GM19468 (cell line): ENCODE data around the gene DMXL1.
"Not testable (repeated sequence)": the region's sequence is repeated elsewhere in the genome, so short reads cannot be mapped to it uniquely, and the experiment has no call there.

ENCODE experiments used
- ATAC-seq: cut with Tn5 transposase; IDR thresholded peaks from one replicate; pipeline ENCODE4 v1.9.1; 2021; ENCODE audit warnings: mild to moderate bottlenecking, moderate library complexity, moderate number of reproducible peaks; ENCODE audit not compliant: unreplicated experiment; ENCODE audit errors: extremely low read depth

The DMXL1 gene

DNA sequence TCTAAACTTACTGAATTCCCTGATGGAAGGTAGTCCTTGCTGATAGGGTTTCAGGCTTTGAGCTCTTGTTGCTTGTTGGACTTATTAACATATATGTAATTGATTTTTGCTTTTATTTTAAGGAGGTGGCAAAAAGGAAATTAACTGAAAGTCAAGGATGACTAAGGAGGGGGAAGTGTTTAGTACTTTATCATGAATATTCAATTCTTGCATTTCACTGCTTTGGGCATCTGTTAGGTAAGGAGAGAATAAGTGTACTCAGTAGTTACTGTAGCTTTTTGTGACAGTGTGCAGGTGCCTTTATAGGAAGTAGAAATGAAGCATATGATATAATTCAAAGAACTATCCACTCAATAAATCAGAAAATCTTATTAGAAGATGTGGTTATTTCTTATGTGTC is 47.1 kb downstream of the DMXL1 start:
- no peak for ATAC-seq

DNA sequence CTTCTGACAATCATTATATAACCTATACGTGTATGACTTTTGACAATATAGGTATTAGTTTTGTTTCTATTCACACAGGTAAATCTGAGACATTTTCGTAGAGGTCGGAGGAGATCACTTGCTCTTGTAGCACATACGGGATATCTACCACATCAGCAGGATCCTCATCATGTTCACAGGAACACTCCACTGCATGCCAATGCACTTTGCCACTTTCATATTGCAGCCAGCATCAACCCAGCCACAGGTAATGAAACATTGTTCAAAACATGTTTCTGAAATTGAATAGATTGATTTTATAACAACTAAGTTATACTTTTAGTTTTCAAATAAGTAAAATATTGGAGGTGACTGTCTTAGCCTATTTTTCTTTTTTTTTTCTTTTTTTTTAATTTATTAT is 50.0 kb downstream of the DMXL1 start:
- no peak for ATAC-seq

DNA sequence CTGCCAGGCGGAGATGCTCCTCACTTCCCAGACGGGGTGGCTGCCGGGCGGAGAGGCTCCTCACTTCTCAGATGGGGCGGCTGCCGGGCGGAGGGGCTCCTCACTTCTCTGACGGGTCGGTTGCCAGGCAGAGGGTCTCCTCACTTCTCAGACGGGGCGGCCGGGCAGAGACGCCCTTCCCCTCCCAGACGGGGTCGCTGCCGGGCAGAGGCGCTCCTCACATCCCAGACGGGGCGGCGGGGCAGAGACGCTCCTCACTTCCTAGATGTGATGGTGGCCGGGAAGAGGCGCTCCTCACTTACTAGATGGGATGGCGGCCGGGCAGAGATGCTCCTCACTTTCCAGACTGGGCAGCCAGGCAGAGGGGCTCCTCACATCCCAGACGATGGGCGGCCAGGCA is 51.6 kb downstream of the DMXL1 start:
- ATAC-seq = not testable (repeated sequence)

DNA sequence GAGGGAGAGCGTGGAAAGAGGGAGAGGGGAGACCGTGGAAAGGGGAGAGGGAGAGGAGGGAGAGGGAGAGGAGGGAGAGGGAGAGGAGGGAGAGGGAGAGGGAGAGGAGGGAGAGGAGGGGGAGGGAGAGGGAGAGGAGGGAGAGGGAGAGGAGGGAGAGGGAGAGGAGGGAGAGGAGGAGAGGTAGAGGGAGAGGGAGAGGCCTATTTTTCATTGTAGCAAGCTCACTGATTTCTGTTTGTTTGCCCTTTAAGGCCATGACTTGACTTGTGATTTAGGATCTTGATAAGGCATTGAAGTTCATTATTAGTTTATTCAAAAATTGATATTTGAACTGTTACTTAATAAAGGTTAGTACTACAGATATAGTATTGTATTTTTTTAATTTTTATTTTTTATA is 52.4 kb downstream of the DMXL1 start:
- no peak for ATAC-seq

DNA sequence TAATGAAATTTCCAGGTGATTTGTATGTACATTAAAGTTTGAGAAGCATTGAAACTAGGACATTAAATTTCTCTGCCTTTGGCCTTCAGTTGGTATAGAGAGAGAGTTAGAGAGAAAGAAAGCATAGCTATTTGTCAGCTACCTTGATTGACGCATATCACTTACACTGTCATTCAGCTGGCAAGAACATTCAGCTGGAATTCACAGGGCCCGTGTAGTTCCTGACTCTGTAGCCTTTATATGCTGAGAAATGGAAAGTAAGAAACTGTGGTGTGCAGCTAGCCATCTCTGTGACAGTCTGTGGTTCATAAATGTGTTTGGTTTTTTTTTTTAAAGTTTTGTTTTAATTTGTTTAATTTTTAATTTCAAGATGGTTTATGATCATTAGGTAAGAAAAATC is 58.9 kb downstream of the DMXL1 start:
- no peak for ATAC-seq

DNA sequence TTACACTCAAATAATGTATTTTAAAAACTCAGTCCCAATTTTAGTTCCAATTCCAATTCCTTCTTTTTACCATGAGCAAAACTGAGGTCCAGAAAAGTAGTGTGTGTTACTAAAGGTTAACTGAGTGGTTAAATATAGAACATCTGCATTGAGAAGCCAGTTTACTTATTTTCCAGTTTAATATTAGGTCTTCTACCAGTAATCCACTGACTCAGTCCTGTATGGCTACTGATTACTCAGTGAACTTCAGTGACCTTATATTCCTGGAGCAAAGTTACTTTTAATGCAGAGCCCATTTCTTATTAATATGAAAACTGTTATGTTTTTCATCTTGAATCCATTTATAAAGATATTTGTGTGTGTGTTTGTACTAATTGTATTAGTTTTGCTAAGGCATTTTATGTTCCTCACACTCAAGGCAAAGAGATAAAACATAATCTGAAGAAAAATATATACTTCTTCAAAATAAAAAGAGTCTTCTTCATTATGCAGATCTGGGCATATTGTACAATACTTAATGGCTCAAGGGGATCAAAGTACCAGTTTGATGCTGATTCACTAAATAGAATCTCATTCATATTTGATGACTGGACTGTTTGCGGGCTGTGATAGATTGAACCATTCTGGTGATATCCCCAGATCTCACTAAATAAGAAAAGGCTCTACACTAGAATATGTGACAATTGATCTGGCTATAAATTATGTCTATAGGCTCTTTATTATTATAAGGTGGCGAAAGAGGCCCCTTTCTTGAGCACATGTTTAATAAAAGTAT is 60.8 kb downstream of the DMXL1 start:
- ATAC-seq = no peak

DNA sequence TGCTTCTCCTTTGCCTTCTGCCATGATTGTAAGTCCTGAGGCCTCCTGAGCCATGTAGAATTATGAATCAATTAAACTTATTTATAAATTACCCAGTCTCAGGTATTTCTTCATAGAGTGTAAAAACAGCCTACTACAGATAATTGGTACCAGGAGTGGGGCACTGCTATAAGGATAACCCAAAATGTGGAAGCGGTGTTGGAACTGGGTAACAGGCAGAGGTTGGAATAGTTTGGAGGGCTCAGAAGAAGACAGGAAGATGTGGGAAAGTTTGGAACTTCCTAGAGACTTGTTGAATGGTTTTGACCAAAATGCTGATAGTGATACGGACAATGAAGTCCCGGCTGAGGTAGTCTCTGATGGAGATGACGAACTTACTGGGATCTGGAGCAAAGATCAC is 64.9 kb downstream of the DMXL1 start:
- not testable (repeated sequence) for ATAC-seq

DNA sequence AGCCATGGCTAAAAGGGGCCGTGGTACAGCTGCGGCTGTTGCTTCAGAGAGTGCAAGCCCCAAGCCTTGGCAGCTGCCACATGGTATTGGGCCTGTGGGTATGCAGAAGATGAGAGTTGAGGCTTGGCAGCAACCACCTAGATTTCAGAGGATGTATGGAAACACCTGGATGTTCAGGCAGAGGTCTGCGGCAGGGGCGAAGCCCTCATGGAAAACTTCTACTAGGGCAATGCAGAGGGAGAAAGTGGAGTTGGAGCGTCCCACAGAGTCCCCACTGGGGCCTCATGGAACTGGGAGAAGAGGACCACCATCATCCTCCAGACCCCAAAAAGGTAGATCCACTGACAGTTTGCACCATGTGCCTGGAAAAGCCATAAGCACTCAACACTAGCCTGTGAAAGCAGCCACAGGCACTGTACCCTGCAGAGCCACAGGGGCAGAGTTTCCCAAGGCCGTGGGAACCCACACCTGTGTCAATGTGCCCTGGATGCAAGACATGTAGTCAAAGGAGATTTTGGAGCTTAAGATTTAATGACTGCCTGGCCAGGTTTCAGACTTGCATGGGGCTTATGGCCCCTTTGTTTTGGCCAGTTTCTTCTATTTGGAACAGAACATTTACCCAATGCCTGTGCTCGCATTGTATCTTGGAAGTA is 65.9 kb downstream of the DMXL1 start:
- ATAC-seq = no peak

DNA sequence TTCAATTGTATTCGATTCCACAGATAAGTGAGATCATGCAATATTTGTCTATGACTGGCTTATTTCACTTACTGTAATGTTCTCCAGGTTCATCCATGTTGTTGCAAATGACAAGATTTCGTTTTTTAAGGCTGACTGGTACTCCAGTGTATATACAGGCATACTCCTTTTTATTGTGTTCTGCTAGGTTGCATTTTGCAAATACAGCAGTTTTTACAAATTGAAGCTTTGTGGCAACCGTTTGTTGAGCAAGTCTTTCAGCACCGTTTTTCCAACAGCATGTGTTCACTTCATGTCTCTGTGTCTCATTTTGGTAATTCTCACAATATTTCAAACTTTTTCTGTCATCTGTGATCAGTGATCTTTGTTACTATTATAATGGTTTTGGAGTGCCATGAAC is 82.7 kb downstream of the DMXL1 start:
- no peak for ATAC-seq

DNA sequence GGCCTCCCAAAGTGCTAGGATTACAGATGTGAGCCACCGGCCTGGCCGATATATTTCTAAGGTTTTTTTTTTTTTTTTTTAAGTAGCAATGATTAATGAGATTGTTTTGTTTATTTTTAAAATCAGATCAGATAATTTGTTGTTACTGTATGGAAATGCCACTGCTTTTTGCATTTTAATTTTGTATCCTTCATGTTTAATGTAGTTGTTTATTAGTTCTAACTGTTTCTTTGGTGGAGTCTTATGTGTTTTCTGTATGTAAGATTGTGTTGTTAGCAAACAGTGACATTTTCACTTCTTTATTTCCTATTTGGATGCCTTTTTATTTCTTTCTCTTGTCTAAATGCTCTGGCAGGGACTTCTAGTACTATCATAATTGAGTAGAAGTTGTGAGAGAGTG is 87.3 kb downstream of the DMXL1 start:
- no peak for ATAC-seq

DNA sequence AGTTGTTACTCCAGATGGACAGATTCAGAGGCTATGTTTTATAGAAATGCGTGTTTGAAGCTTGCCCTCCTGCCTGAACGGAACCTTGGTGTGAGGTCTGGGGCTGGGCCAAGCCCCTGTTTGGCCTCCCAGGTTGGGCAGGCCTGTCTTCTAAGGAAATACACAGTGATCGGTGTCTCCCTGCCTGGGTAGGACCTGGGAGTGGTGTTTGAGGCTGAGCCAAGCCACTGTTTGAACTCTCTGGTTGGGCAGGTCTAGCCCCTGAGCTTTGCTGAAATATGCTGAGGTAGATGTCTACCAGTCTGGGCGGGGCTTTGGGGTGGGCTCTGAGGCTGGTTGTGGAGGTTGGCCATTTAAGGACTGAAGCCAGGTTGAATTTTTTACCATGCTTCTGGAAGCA is 90.5 kb downstream of the DMXL1 start:
- no peak for ATAC-seq

DNA sequence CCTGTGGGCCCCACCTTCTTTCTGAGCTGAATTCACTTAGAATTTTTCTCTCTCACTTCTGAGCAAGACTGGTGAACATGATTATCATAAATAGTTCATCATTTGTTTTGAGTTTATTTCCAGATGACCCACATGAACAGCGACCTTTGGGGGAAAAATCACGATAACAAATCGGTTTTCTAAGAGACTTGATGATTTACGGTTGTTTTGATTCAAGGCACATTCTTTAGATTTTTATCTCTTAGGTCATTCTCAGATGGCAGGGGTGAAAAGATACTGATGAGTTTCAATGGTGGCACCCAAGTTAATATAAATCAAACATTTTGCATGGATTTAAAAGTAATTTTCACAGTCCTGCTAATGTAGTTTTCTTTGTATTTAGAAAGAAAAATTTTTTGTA is 95.1 kb downstream of the DMXL1 start:
- ATAC-seq = no peak

DNA sequence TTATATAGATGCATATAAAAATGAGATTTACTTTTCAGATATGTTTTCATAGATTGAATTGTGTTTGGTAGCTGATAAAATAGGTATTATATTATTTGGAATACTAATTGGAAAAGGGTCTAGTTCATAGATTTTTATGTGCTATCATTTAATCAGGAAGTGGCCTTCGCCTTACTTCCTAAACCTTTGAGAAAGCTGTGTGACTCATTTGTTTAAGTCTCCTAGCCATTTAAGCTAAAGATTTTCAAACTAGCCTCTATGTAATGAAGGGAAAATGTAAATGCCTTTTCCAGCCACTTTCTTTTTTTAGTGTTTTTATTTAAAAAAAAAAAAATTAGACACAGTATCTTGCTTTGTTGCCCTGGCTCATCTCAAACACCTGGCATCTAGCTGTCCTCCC is 97.5 kb downstream of the DMXL1 start:
- ATAC-seq = no peak

DNA sequence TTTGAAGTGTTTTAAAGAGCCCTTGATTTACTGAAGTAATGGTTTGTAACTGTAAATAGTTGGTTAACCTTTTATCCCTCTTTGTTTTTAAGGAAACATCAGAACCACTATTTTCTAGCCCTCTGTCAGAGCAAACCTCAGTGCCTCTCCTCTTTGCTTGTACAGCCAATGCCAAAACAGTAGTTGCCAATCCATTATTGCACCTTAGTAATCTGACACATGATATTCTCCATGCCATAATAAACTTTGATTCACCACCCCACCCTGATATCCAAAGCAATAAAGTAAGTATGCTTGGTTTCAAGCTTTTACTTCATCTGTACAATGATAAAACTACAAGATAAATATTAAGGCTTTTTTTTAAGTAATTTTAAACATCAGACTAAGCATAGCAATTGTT is 100.8 kb downstream of the DMXL1 start:
- no peak for ATAC-seq

DNA sequence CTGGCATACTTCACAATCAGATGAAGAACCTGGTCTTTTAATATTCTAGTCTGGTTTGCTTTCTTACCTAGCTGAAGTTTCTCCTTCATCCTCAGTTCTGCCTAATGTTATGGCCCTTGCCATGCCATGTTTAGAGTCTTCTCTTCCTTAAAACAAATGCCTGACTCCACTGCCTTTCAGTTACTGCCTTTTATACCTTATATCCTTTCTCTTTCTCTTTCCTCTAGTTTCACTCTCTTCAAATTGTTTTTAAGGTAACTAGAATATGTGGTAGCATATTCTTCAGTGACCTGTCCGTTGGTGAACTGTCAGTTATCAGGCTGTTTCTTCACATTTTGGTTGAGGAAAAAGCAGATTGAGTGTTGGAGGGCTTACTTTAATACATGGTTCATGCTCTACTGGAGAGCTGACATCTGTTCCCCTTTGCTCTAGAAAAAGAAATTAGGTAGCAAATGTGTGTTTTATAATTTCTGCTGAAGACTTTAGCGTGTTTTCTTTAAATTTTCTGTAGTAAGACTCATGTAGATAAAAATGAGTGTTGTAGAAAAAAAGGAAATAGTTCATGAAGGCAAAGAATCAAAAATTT is 103.8 kb downstream of the DMXL1 start:
- no peak for ATAC-seq

DNA sequence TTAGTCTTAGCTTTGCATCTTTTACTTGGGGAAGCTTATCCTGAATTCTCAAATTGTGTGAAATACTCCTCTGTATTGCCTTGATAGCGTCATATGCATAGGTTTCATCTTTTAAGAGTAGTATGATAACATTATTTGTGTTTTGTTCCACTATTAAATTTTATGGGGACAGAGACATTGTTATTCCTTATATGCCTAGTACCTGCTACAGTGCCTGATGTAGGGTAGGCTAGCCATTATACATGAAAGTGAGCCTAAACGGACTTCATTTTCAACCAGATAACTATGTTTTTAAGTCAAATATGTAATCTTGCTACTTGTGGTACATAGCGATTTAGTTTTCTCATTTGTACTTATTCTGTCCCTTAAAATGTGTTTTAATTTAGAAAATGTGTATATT is 105.9 kb downstream of the DMXL1 start:
- no peak for ATAC-seq

DNA sequence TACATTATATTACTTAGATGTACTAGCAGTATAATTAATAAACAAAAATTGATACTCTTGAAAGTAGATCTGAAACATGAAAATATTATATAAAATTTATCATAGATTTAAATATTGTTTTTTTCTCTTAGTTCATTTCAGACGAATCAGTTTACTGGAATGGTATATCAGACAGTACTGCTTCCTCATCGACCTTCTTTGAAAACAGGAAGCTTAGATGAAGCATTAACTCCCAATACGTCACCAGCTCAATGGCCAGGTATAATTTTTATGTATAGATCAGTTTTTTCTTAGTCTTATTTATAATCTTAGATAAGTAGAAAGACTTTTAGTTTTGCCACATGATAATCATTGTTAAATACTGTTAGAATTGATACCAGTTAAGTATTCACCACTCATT is 106.3 kb downstream of the DMXL1 start:
- ATAC-seq = no peak

DNA sequence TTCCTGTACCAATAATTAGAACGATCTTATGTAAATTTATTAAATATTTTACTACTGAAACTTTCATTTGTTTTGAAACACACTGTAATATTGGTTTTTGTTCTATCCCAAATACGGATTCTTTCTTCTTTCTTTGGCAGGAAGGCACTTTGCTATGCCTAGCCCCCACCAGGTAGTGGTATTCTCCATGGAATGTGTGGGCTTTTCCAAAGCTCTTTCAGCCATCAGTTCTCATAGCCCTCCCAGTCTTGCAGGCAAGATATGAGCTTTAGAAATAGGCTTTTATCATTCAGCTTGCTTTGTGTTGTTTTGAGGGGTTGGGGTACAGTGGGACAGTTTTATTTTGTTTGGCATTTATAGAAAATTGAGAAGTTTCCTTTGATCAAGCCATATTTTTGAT is 107.5 kb downstream of the DMXL1 start:
- no peak for ATAC-seq

DNA sequence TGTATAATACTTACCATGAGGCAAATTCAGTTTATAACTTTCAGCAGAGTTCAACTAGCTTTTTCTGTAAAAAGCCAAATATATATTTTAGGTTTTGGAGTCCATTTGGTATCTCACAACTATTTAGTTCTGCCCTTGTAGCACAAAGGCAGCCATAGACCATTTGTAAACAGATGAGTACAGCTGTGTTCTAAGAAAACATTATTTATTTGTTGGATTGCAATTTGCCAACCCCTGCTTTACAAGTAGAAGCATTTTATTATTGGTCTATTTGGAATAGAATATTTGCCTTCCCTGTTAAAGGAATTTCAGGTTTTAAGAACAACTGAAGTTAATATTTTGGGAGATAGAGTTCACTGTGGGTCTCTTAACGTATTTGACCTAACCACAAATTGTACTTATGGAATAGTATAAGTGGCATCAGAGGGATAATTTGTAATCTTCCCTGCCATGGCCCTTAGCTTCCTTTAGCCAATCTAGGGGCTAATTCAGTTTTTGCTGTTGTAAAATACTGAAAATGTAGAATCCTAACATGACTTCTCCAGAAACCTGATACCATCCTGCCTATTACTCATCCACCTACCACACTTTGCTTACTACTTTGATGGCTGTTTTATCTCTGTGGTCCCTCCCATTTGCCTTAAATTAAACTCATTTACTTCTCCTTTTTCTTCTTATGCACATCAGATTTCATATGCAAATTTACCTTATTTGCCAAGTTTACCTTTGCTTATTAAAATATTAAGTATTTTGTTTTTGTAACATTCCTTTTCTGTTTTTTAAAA is 109.2 kb downstream of the DMXL1 start:
- no peak for ATAC-seq

DNA sequence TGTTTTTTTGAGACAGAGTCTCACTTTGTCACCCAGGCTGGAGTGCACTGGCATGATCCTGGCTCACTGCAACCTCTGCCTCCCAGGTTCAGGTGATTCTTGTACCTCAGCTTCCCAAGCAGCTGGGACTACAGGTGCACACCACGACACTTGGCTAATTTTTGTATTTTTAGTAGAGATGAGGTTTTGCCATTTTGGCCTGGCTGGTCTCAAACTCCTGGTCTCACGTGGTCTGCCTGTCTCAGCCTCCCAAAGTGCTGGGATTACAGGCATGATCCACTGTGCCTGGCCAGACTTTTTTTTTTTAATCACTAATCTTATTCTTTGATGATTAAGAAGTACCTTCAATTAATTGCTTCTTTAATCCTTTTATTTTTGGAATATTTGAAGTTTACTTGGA is 114.6 kb downstream of the DMXL1 start:
- not testable (repeated sequence) for ATAC-seq
